ENCODE results near the gene USP17L19.
"Not testable (repeated sequence)": the region's sequence is repeated elsewhere in the genome, so short reads cannot be mapped to it uniquely, and the experiment has no call there.

USP17L19 gene

GRCh38 chr4:9253078-9253477, at the start of gene USP17L19:
Gene USP17L19, plus strand, starts transcription at chr4:9253378. Its CDS starts 0 bp downstream, at chr4:9253378.
- not testable (repeated sequence) for H3K4me3 ChIP-seq (ENCODE audit: low read depth, low read length)

- H3K4me3 ChIP-seq (ENCODE audit: low read depth, low read length) = not testable (repeated sequence)
Observed at GRCh38 chr4:9210357-9210756, 42.8 kb upstream of the USP17L19 start, which contains the start of gene USP17L10. Gene USP17L10, plus strand, starts transcription at chr4:9210657. Its CDS starts 0 bp downstream, at chr4:9210657.

GRCh38 chr4:9214701-9215100, 38.5 kb upstream of the USP17L19 start:
- not testable (repeated sequence) for H3K4me3 ChIP-seq (ENCODE audit: low read depth, low read length)

- not testable (repeated sequence) for H3K4me3 ChIP-seq (ENCODE audit: low read depth, low read length)
Observed at GRCh38 chr4:9215105-9215504, 38.1 kb upstream of the USP17L19 start, which contains the start of gene USP17L11. Gene USP17L11, plus strand, starts transcription at chr4:9215405. Its CDS starts 0 bp downstream, at chr4:9215405.

- not testable (repeated sequence) for H3K4me3 ChIP-seq (ENCODE audit: low read depth, low read length)
Observed at GRCh38 chr4:9219852-9220251, 33.3 kb upstream of the USP17L19 start, which contains the start of gene USP17L12. Gene USP17L12, plus strand, starts transcription at chr4:9220152. Its CDS starts 0 bp downstream, at chr4:9220152.

GRCh38 chr4:9224596-9224995, 28.6 kb upstream of the USP17L19 start, which contains the start of gene USP17L13:
Gene USP17L13, plus strand, starts transcription at chr4:9224896. Its CDS starts 0 bp downstream, at chr4:9224896.
- not testable (repeated sequence) for H3K4me3 ChIP-seq (ENCODE audit: low read depth, low read length)

- H3K4me3 ChIP-seq (ENCODE audit: low read depth, low read length) = not testable (repeated sequence)
Observed at GRCh38 chr4:9230249-9230648, 22.9 kb upstream of the USP17L19 start.

GRCh38 chr4:9234085-9234484, 19.1 kb upstream of the USP17L19 start, which contains the start of gene USP17L15:
Gene USP17L15, plus strand, starts transcription at chr4:9234385. Its CDS starts 0 bp downstream, at chr4:9234385.
- not testable (repeated sequence) for H3K4me3 ChIP-seq (ENCODE audit: low read depth, low read length)

- H3K4me3 ChIP-seq (ENCODE audit: low read depth, low read length) = not testable (repeated sequence)
Observed at GRCh38 chr4:9238461-9238860, 14.7 kb upstream of the USP17L19 start.

- H3K4me3 ChIP-seq (ENCODE audit: low read depth, low read length) = not testable (repeated sequence)
Observed at GRCh38 chr4:9243579-9243978, 9.6 kb upstream of the USP17L19 start, which contains the start of gene USP17L17. Gene USP17L17, plus strand, starts transcription at chr4:9243879. Its CDS starts 0 bp downstream, at chr4:9243879.

- H3K4me3 ChIP-seq (ENCODE audit: low read depth, low read length) = not testable (repeated sequence)
Observed at GRCh38 chr4:9247953-9248680, 5.1 kb upstream of the USP17L19 start, which contains the start of gene USP17L18. Gene USP17L18, plus strand, starts transcription at chr4:9248630. Its CDS starts 0 bp downstream, at chr4:9248630.

- not testable (repeated sequence) for H3K4me3 ChIP-seq (ENCODE audit: low read depth, low read length)
Observed at GRCh38 chr4:9257824-9258223, 4.6 kb downstream of the USP17L19 start, which contains the start of gene USP17L20. Gene USP17L20, plus strand, starts transcription at chr4:9258124. Its CDS starts 0 bp downstream, at chr4:9258124.

- H3K4me3 ChIP-seq (ENCODE audit: low read depth, low read length) = not testable (repeated sequence)
Observed at GRCh38 chr4:9262572-9262971, 9.4 kb downstream of the USP17L19 start, which contains the start of gene USP17L21. Gene USP17L21, plus strand, starts transcription at chr4:9262872. Its CDS starts 0 bp downstream, at chr4:9262872.

- H3K4me3 ChIP-seq (ENCODE audit: low read depth, low read length) = not testable (repeated sequence)
Observed at GRCh38 chr4:9267319-9267718, 14.1 kb downstream of the USP17L19 start, which contains the start of gene USP17L22. Gene USP17L22, plus strand, starts transcription at chr4:9267619. Its CDS starts 0 bp downstream, at chr4:9267619.

GRCh38 chr4:9271719-9272118, 18.5 kb downstream of the USP17L19 start:
- not testable (repeated sequence) for H3K4me3 ChIP-seq (ENCODE audit: low read depth, low read length)

All from GM12875 (cell line).